ENCODE data around the gene CFH. TPM values are rescaled to one million over a fixed set of nuclear protein-coding genes. Genes with fewer than 3 reads are reported as not detected.
"Not testable (repeated sequence)": the region's sequence is repeated elsewhere in the genome, so short reads cannot be mapped to it uniquely, and the experiment has no call there.

CFH gene
- total RNA-seq, 4 donors from 2014 or later, result 164 to 268 (median 248) TPM

DNA sequence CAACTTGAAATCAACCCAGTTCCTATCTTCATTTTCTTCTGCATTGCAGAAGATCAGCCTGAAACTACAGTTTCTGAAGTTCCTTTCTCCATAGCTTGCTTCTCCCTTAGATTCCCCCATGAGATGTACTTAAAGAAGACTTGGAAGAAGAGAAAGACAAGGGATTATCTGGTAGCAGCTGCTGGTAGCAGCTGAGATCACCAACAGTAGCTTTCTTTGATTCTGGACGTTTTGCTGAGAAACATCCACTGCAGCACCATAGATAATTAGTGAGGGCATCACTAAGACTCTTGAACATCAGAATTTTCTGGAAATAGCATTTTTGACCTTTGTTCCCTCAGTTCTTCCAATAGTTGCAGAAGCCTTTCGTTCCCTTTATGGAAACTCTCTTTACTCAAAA, 122.3 kb downstream of the CFH start:
- 29 to 32% methylated on average over 2 of the region's 2 CpGs for WGBS, 2 donors
- no peak for DNase-seq (ENCODE audit: low spot score in 2 of 2)

GRCh38 chr1:196774603-196775002, 122.8 kb downstream of the CFH start, which contains the start of gene CFHR3:
CFHR3 (plus strand) TSS chr1:196774840; CDS start chr1:196774887, 47 bp downstream.
- Histone ChIP-seq H3K36me3 (no peaks in the 10 kb centered on the region), H3K27me3 (no peaks in the 10 kb centered on the region), H3K27ac (no peak within 1 kb of the TSS), H3K9me3 (no peaks in the 10 kb centered on the region), H3K4me3 (no peak within 1 kb of the TSS), H3K4me1 (no peaks in the 10 kb centered on the region)
- TF ChIP-seq CTCF (IDR thresholded peaks at IDR 0.05), result no peak
- DNase-seq (ENCODE audit: low spot score in 2 of 2), result no peak

More for the DNA sequence above, 122.3 kb downstream of the CFH start:
- H3K27me3 ChIP-seq, result no peaks in the 10 kb centered on the region
- H3K9me3 ChIP-seq, result no peaks in the 10 kb centered on the region
- TF ChIP-seq EP300 (IDR thresholded peaks at IDR 0.05) (no peak), CTCF (IDR thresholded peaks at IDR 0.05) (no peak), POLR2A (IDR thresholded peaks at IDR 0.05) (no peak)
- H3K4me1 ChIP-seq, result no peaks in the 10 kb centered on the region
- H3K36me3 ChIP-seq, result no peaks in the 10 kb centered on the region
- no peak overlapping the region for H3K4me3 ChIP-seq
- H3K27ac ChIP-seq, result no peak overlapping the region

- Histone ChIP-seq H3K27ac (no peak overlapping the region), H3K4me1 (no peaks in the 10 kb centered on the region), H3K9me3 (no peaks in the 10 kb centered on the region), H3K27me3 (no peaks in the 10 kb centered on the region), H3K4me3 (no peak overlapping the region), H3K36me3 (no peaks in the 10 kb centered on the region)
- DNase-seq (ENCODE audit: low spot score in 2 of 2), result no peak
- WGBS, 2 donors, result 94 to 95% methylated on average over 13 of the region's 13 CpGs
- no peak for TF ChIP-seq CTCF (IDR thresholded peaks at IDR 0.05)
- no peak for TF ChIP-seq EP300 (IDR thresholded peaks at IDR 0.05)
- no peak for TF ChIP-seq POLR2A (IDR thresholded peaks at IDR 0.05)
Measured at GRCh38 chr1:196777603-196778002, 125.8 kb downstream of the CFH start.

- no peaks in the 10 kb centered on the region for H3K36me3 ChIP-seq
- no peak overlapping the region for H3K4me3 ChIP-seq
- DNase-seq (ENCODE audit: low spot score in 2 of 2), result no peak
- WGBS, 2 donors, result 89 to 93% methylated on average over 1 of the region's 1 CpG
- H3K27ac ChIP-seq, result no peak overlapping the region
- TF ChIP-seq EP300 (IDR thresholded peaks at IDR 0.05) (no peak), POLR2A (IDR thresholded peaks at IDR 0.05) (no peak), CTCF (IDR thresholded peaks at IDR 0.05) (no peak)
- no peaks in the 10 kb centered on the region for H3K4me1 ChIP-seq
- H3K9me3 ChIP-seq, result no peaks in the 10 kb centered on the region
- no peaks in the 10 kb centered on the region for H3K27me3 ChIP-seq
Measured at GRCh38 chr1:196779093-196779492, 127.2 kb downstream of the CFH start.

DNA sequence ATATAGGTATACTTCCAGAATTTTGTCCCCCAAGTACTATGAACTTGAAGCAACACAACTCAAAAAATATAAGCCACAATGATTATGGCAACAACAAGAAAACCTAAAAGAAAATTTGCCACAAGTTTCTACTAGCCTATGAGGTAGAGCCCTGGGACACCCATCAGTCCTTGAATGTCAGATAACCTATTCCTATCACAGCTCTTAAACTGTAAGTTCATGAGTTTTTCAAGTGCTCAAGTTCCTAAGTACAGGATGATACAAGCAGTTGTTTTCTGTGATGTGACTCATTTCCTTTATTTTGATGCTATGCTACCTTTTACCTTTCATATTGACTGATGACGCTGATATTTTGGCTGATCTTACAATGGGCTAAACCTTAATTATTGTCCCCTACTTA, 139.4 kb downstream of the CFH start:
- H3K27ac ChIP-seq; H3K9me3 ChIP-seq; H3K27me3 ChIP-seq; H3K36me3 ChIP-seq; H3K4me1 ChIP-seq; DNase-seq (ENCODE audit: low spot score in 2 of 2); H3K4me3 ChIP-seq: not testable (repeated sequence)
- WGBS, 2 donors, result 50 to 100% methylated on average over 1 of the region's 1 CpG

GRCh38 chr1:196794103-196794502, 142.3 kb downstream of the CFH start:
- not testable (repeated sequence) for H3K4me3 ChIP-seq; H3K36me3 ChIP-seq; H3K27me3 ChIP-seq; DNase-seq (ENCODE audit: low spot score in 2 of 2); H3K4me1 ChIP-seq; H3K9me3 ChIP-seq; H3K27ac ChIP-seq
- 53 to 54% methylated on average over 4 of the region's 4 CpGs for WGBS, 2 donors

Other genes starting within 250 kb of the CFH start
- 1 to 10 TPM; 8.0 to 9.9 (median 8.6) TPM for gene KCNT2, start 43.6 kb upstream of the CFH start, total RNA-seq
- gene CFHR3, start 122.8 kb downstream of the CFH start, total RNA-seq, result 1 to 10 TPM in 1 of 4 donors, under 1 TPM in 3; 0.21 to 3.0 (median 0.62) TPM
- 1 to 10 TPM in 1 of 4 donors, not detected in 3; 5.7 TPM for gene CFHR1, start 167.7 kb downstream of the CFH start, total RNA-seq
- gene CFHR4, start 236.0 kb downstream of the CFH start, total RNA-seq, result 1 to 10 TPM in 1 of 4 donors, not detected in 3; 1.8 TPM